K562 (cell line): ENCODE results near the gene INHBC. TPM values are rescaled to one million over a fixed set of nuclear protein-coding genes. Genes with fewer than 3 reads are reported as not detected.

Experiments
- E2F3 ChIP-seq: fragments of 250-450 bp; sonication (Bioruptor Pico); IDR thresholded peaks from 2 replicates; pipeline ENCODE4 v1.4.0; 2020; ENCODE audit warnings: mild to moderate bottlenecking
- GTF2E2 ChIP-seq: fragments of 200-800 bp; sonication (Bioruptor generic); IDR thresholded peaks from 2 replicates; pipeline ENCODE4 v1.6.1; 2016; ENCODE audit warnings: missing genetic modification characterization, missing compliant biosample characterization
- JUND ChIP-seq, 2 experiments: IDR thresholded peaks; 2 replicates in 1 of 2; 3 replicates in 1 of 2; pipeline ENCODE4 v1.6.1; 2011; ENCODE audit warnings: borderline replicate concordance in 2 of 2, low read depth in 2 of 2, low read length in 2 of 2, improper control_type of control experiment in 1 of 2, missing biosample characterization in 1 of 2, missing genetic modification characterization in 1 of 2, missing genetic modification reagents in 1 of 2
- KAT2B ChIP-seq: IDR thresholded peaks from one replicate; pipeline ENCODE4 v1.6.1; 2012; ENCODE audit warnings: low read depth, mild to moderate bottlenecking, control low read depth, inconsistent platforms, low read length, moderate library complexity
- NCOA6 ChIP-seq: fragments of 450-650 bp; IDR thresholded peaks from 2 replicates; pipeline ENCODE4 v1.6.1; 2017; ENCODE audit warnings: mild to moderate bottlenecking
- POLR2G ChIP-seq: fragments of 200-400 bp; formaldehyde crosslinking; IDR thresholded peaks from 2 replicates; pipeline ENCODE4 v1.6.1; 2017; ENCODE audit warnings: low read depth, mild to moderate bottlenecking, antibody characterized with exemption, low read length, moderate library complexity
- PRPF4 ChIP-seq: fragments of 200-400 bp; formaldehyde crosslinking; IDR thresholded peaks from one replicate; pipeline ENCODE4 v1.6.1; 2017; ENCODE audit warnings: low read length, low read depth, mild to moderate bottlenecking; ENCODE audit not compliant: insufficient read depth, poor library complexity, severe bottlenecking
- RBM22 ChIP-seq: fragments of 200-400 bp; formaldehyde crosslinking; IDR thresholded peaks from 2 replicates; pipeline ENCODE4 v1.6.1; 2018; ENCODE audit warnings: low read length, low read depth; ENCODE audit not compliant: poor library complexity, severe bottlenecking
- RBM34 ChIP-seq: fragments of 200-400 bp; formaldehyde crosslinking; IDR thresholded peaks from 2 replicates; pipeline ENCODE4 v1.6.1; 2018; ENCODE audit warnings: low read length, borderline replicate concordance; ENCODE audit not compliant: insufficient read depth
- RCOR1 ChIP-seq, 2 experiments: IDR thresholded peaks; 2 replicates each; pipeline ENCODE4 v1.6.1; 2012; ENCODE audit warnings: low read depth in 2 of 2, low read length in 2 of 2, borderline replicate concordance in 1 of 2, improper control_type of control experiment in 1 of 2
- ZNF134 ChIP-seq: fragments of 250-450 bp; sonication (Bioruptor Pico); conservative IDR thresholded peaks from 2 replicates; pipeline ENCODE4 v1.4.0; 2020
- ZNF175 ChIP-seq: fragments of 200-800 bp; sonication (Bioruptor generic); IDR thresholded peaks from 2 replicates; pipeline ENCODE4 v1.6.1; 2016; ENCODE audit warnings: low read depth, mild to moderate bottlenecking, missing genetic modification characterization, missing compliant biosample characterization
- ZNF644 ChIP-seq: fragments of 200-800 bp; sonication (Bioruptor generic); IDR thresholded peaks from 2 replicates; pipeline ENCODE4 v1.6.1; 2016; ENCODE audit warnings: low read depth, missing genetic modification characterization, missing compliant biosample characterization
- polyA plus RNA-seq, 8 experiments: library from polyadenylated mRNA; depleted of rRNA in 4 of 8; stranded (reverse) in 5 of 8; unstranded in 3 of 8; fragments of >200 nt; fragmentation: Nextera tagmentation in 2 of 8; fragmentation: Illumina TruSeq in 1 of 8; extraction: Ambion mirVana in 2 of 8; extraction: Trizol in 1 of 8; gene quantifications; 2 replicates each; pipeline versions ENCODE4 v1.2.1 to v1.2.3, GENCODE V29; 2011 to 2014; ENCODE audit warnings: inconsistent platforms in 1 of 8, missing spikeins in 1 of 8
- total RNA-seq, 7 experiments: library from RNA; depleted of rRNA in 6 of 7; stranded (reverse); fragments of >200 nt in 6 of 7; fragmentation: Illumina TruSeq in 2 of 7; extraction: Trizol in 2 of 7; gene quantifications; 2 replicates each; pipeline versions ENCODE4 v1.2.1 to v1.2.3, GENCODE V29; 2011 to 2021; ENCODE audit warnings: low replicate concordance in 1 of 7
- TF ChIP-seq, protein P1 (sequence below): fragments of 200-600 bp; sonication (generic); IDR thresholded peaks from one replicate; pipeline ENCODE4 v1.6.1; 2012; ENCODE audit warnings: mild to moderate bottlenecking, low read depth, low read length, inconsistent platforms

Gene INHBC
- total and polyA plus RNA-seq, 9 of the 15 experiments (the other 6 are each of a cell fraction or from before 2014, with no cell fraction given) = 0.07 to 0.24 (median 0.15) TPM; not detected in 4

DNA sequence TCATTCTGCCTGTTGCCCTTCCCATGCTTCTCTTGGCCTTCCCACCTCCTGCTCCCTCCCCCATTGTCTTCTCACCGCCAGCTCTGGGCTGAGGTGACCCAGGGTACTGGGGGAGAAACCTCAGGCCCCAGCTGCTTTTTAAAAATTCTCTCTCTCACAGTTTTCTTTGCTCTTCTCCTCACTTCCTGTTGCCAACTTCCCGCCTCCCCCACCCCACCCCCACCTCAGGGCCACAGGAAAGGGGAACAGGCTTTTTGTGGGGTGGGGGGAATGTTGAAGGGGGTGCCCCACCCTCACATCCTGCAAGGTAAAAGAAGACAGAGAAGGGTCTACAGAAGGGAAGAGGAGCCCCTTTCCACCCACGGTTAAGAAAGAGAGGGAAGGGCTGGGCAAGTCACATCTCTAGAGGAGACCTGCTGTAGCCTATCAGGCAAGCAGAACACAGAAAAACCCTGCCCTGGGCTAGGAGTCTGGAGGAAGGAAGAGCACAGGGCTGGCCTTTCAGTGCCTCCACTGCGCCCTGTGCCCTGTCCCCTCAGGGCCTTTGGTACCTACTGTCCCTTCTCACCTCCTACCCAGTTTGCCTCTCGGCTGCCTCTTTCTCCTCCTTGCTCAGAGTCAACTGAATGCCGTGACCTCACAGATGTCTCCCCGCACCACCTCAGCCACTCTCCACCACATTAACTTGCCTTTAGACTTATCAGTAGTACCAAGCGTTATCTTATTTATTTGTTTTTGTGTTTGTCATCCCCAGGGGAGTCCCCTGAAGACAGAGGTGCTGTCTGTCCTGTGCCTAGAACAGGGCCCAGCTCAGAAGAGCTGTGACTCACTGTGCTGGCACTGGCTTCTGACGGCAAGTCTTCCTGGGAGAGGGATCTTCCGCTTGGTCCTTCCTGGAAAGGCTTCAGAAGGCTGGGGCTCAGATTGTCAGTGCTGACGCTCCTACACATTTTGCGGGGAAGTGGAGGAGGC, 43.4 kb downstream of the INHBC start (continued):
- TF ChIP-seq ZNF175 (CRISPR knock-in tag) = peak; percentile 52; the same call in 1 of the 2 replicates
- TF ChIP-seq JUND (IDR thresholded peaks at IDR 0.05; ENCODE audit: borderline replicate concordance, low read depth, low read length) = peak; percentile 54; the same call in 1 of the 2 replicates
- TF ChIP-seq JUND (tag; IDR thresholded peaks at IDR 0.05; ENCODE audit: borderline replicate concordance, low read depth, low read length) = no peak
- TF ChIP-seq GTF2E2 = no peak
- TF ChIP-seq RBM34 = no peak
- TF ChIP-seq RCOR1 (IDR thresholded peaks at IDR 0.05; ENCODE audit: borderline replicate concordance in 1 of 2, low read depth in 2 of 2, low read length in 2 of 2) = no peak
- TF ChIP-seq PRPF4 = no peak
- TF ChIP-seq E2F3 (CRISPR knock-in tag) = no peak
- TF ChIP-seq NCOA6 = no peak
- TF ChIP-seq RBM22 = no peak
- TF ChIP-seq ZNF644 (tag) = peak; percentile 48; the same call in 1 of the 2 replicates
- TF ChIP-seq KAT2B = no peak
- no peak for TF ChIP-seq ZNF134 (CRISPR knock-in tag)
- TF ChIP-seq, protein P1, sequence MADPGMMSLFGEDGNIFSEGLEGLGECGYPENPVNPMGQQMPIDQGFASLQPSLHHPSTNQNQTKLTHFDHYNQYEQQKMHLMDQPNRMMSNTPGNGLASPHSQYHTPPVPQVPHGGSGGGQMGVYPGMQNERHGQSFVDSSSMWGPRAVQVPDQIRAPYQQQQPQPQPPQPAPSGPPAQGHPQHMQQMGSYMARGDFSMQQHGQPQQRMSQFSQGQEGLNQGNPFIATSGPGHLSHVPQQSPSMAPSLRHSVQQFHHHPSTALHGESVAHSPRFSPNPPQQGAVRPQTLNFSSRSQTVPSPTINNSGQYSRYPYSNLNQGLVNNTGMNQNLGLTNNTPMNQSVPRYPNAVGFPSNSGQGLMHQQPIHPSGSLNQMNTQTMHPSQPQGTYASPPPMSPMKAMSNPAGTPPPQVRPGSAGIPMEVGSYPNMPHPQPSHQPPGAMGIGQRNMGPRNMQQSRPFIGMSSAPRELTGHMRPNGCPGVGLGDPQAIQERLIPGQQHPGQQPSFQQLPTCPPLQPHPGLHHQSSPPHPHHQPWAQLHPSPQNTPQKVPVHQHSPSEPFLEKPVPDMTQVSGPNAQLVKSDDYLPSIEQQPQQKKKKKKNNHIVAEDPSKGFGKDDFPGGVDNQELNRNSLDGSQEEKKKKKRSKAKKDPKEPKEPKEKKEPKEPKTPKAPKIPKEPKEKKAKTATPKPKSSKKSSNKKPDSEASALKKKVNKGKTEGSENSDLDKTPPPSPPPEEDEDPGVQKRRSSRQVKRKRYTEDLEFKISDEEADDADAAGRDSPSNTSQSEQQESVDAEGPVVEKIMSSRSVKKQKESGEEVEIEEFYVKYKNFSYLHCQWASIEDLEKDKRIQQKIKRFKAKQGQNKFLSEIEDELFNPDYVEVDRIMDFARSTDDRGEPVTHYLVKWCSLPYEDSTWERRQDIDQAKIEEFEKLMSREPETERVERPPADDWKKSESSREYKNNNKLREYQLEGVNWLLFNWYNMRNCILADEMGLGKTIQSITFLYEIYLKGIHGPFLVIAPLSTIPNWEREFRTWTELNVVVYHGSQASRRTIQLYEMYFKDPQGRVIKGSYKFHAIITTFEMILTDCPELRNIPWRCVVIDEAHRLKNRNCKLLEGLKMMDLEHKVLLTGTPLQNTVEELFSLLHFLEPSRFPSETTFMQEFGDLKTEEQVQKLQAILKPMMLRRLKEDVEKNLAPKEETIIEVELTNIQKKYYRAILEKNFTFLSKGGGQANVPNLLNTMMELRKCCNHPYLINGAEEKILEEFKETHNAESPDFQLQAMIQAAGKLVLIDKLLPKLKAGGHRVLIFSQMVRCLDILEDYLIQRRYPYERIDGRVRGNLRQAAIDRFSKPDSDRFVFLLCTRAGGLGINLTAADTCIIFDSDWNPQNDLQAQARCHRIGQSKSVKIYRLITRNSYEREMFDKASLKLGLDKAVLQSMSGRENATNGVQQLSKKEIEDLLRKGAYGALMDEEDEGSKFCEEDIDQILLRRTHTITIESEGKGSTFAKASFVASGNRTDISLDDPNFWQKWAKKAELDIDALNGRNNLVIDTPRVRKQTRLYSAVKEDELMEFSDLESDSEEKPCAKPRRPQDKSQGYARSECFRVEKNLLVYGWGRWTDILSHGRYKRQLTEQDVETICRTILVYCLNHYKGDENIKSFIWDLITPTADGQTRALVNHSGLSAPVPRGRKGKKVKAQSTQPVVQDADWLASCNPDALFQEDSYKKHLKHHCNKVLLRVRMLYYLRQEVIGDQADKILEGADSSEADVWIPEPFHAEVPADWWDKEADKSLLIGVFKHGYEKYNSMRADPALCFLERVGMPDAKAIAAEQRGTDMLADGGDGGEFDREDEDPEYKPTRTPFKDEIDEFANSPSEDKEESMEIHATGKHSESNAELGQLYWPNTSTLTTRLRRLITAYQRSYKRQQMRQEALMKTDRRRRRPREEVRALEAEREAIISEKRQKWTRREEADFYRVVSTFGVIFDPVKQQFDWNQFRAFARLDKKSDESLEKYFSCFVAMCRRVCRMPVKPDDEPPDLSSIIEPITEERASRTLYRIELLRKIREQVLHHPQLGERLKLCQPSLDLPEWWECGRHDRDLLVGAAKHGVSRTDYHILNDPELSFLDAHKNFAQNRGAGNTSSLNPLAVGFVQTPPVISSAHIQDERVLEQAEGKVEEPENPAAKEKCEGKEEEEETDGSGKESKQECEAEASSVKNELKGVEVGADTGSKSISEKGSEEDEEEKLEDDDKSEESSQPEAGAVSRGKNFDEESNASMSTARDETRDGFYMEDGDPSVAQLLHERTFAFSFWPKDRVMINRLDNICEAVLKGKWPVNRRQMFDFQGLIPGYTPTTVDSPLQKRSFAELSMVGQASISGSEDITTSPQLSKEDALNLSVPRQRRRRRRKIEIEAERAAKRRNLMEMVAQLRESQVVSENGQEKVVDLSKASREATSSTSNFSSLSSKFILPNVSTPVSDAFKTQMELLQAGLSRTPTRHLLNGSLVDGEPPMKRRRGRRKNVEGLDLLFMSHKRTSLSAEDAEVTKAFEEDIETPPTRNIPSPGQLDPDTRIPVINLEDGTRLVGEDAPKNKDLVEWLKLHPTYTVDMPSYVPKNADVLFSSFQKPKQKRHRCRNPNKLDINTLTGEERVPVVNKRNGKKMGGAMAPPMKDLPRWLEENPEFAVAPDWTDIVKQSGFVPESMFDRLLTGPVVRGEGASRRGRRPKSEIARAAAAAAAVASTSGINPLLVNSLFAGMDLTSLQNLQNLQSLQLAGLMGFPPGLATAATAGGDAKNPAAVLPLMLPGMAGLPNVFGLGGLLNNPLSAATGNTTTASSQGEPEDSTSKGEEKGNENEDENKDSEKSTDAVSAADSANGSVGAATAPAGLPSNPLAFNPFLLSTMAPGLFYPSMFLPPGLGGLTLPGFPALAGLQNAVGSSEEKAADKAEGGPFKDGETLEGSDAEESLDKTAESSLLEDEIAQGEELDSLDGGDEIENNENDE = no peak
- no peak for TF ChIP-seq POLR2G
